Lower lobe of right lung (tissue), 2 donors: ENCODE measurements around the gene CMTM4. TPM values are rescaled to one million over a fixed set of nuclear protein-coding genes. Genes with fewer than 3 reads are reported as not detected.

Experiments used
- ATAC-seq, 2 donors: fragments of 200-7000 bp; cut with Tn5 transposase; one replicate each; pipeline ENCODE4 v1.9.1; 2020 to 2022; ENCODE audit warnings: mild to moderate bottlenecking in 2 of 2, moderate library complexity in 2 of 2
- DNase-seq: peaks from one replicate; pipeline ENCODE4 v3.0.0-alpha.2; 2020
- H3K27ac ChIP-seq: fragments of 200-600 bp; one replicate; pipeline ENCODE4 v1.8.0; 2022
- H3K27me3 ChIP-seq: fragments of 200-600 bp; one replicate; pipeline ENCODE4 v1.8.0; 2022; ENCODE audit warnings: low read depth
- H3K36me3 ChIP-seq: fragments of 200-600 bp; one replicate; pipeline ENCODE4 v1.8.0; 2022; ENCODE audit warnings: mild to moderate bottlenecking
- H3K4me1 ChIP-seq: fragments of 200-600 bp; one replicate; pipeline ENCODE4 v1.8.0; 2022
- H3K4me3 ChIP-seq: fragments of 200-600 bp; one replicate; pipeline ENCODE4 v1.8.0; 2022; ENCODE audit warnings: mild to moderate bottlenecking
- H3K9me3 ChIP-seq: fragments of 200-600 bp; one replicate; pipeline ENCODE4 v1.8.0; 2022
- intact Hi-C: fragments of 100-400 bp; cut with DNase I; formaldehyde crosslinking; loops from one replicate; pipeline ENCODE4 v1.11.0; 2022
- total RNA-seq: library from RNA; stranded (reverse); fragmentation: NEBNext Ultra II Directional; extraction: Animal tissue kit (Norgen Biotek cat#: 25700); gene quantifications from one replicate; pipeline ENCODE4 v1.2.1, GENCODE V29; 2021
- TF ChIP-seq, protein P1 (sequence below): fragments of 200-600 bp; IDR thresholded peaks from one replicate; pipeline ENCODE4 v1.8.0; 2022; ENCODE audit warnings: antibody characterized with exemption, mild to moderate bottlenecking
- donor health status: DM: no; HTN: yes; CAD: no; lungs with severe emphysema.

The CMTM4 gene
- total RNA-seq, 1 donor from 2014 or later = 52.5 TPM

DNA sequence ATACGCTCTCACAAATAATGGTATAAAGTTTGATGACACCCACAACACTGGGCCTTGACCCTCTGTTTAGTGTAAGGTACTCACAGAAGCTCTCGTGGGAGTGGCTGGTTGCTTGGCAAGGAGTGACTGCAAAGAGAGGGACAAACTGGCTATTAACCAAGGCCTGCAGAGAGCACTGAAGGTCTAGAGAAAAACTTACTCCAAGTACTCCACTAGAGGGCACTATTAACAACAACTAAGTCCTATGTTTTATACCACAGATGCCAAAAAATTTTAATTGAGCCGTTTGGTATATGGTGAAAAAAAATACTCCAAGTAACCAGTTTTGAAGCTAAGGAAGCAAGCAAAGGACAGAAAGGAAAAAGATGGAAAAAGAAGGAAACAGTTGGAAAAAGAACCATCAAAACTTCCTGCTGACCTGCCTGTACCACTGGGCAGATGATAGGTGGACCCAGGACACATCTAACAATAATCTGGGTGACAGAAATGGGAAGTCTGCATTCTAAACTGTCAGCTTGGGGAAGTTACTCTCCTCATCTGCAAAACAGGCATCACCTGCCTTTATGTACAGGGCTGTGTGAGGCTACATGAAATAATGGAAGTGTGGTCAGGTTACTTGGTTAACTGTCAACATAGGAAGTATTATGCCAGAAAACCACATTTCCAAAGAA, 31.7 kb upstream of the CMTM4 start:
- ATAC-seq (peak; percentile 86 to 87), DNase-seq (no peak)
- Histone ChIP-seq H3K9me3 (no peaks in the 10 kb centered on the region), H3K36me3 (peaks cover 96% of the 10 kb centered on the region), H3K27ac (no peak overlapping the region), H3K4me3 (no peak overlapping the region), H3K27me3 (no peaks in the 10 kb centered on the region), H3K4me1 (peaks cover 6% of the 10 kb centered on the region)
- TF ChIP-seq, protein P1, sequence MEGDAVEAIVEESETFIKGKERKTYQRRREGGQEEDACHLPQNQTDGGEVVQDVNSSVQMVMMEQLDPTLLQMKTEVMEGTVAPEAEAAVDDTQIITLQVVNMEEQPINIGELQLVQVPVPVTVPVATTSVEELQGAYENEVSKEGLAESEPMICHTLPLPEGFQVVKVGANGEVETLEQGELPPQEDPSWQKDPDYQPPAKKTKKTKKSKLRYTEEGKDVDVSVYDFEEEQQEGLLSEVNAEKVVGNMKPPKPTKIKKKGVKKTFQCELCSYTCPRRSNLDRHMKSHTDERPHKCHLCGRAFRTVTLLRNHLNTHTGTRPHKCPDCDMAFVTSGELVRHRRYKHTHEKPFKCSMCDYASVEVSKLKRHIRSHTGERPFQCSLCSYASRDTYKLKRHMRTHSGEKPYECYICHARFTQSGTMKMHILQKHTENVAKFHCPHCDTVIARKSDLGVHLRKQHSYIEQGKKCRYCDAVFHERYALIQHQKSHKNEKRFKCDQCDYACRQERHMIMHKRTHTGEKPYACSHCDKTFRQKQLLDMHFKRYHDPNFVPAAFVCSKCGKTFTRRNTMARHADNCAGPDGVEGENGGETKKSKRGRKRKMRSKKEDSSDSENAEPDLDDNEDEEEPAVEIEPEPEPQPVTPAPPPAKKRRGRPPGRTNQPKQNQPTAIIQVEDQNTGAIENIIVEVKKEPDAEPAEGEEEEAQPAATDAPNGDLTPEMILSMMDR = peak; percentile 63
- intact Hi-C loops = no loop called here

DNA sequence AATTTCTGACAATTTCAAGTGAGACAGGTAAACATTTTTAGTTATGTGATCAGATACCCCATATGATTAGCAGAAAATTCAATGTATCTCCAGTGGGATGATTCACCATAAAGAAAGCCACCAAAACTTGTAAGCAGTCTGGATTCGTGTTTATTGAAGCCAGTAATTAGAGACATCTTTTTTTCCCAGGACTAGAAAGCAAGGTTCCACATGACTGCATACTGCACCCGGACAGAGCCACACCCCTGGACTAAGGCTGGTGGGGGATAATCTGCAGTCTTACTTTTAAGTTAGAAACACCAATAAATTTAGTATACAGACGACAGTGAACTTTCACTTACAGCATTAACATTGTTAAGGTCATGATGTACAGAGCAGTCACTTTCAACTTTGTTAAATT, 24.2 kb upstream of the CMTM4 start:
- ATAC-seq = no peak
- no peak for DNase-seq
- intact Hi-C loops = no loop called here
- Histone ChIP-seq H3K27me3 (no peaks in the 10 kb centered on the region), H3K9me3 (no peaks in the 10 kb centered on the region), H3K4me3 (no peak overlapping the region), H3K4me1 (no peaks in the 10 kb centered on the region), H3K27ac (no peak overlapping the region), H3K36me3 (peaks cover 81% of the 10 kb centered on the region)
- TF ChIP-seq, protein P1 = no peak

DNA sequence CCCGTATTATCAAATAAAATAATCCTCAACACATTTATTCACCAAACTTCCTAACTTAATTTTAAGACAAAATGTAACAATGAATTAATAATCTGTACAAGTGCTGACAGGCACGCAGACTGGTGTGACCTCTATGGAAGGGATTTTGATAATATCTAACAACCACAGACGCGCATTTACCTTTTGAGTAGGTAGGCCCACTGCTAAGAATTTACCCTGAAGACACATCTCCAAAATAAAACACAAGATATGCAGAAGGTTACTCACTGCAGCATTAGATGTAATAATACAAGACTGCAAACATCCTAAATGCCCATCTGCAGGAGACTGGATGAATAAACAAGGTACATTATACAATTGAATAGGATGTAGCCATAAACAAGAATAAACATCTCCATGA, 22.7 kb upstream of the CMTM4 start:
- H3K4me1 ChIP-seq = no peaks in the 10 kb centered on the region
- intact Hi-C loops = no loop called here
- no peaks in the 10 kb centered on the region for H3K27me3 ChIP-seq
- peaks cover 66% of the 10 kb centered on the region for H3K36me3 ChIP-seq
- TF ChIP-seq, protein P1 = no peak
- no peak overlapping the region for H3K4me3 ChIP-seq
- ATAC-seq (no peak), DNase-seq (no peak)
- H3K9me3 ChIP-seq = no peaks in the 10 kb centered on the region
- no peak overlapping the region for H3K27ac ChIP-seq

DNA sequence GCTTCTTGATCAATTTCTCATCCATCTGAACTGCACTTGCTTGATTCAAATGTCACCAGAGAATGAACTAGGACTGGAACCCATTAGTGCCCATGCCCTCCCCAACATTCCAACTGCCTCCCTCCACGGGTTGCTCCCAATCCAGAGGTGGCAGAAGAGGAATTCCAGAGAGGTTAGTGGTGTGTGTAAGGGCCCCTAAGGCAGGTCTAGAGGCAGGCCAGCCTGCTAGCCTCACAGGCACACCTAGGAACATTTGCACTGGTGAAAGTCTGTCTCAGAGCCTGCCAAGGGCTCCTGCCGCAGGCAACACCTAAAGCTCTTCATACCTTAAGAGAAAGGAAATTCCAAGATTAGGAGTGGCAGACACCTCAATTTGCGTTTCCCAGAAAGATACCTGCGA, 21.2 kb upstream of the CMTM4 start:
- TF ChIP-seq, protein P1 = no peak
- DNase-seq = no peak

DNA sequence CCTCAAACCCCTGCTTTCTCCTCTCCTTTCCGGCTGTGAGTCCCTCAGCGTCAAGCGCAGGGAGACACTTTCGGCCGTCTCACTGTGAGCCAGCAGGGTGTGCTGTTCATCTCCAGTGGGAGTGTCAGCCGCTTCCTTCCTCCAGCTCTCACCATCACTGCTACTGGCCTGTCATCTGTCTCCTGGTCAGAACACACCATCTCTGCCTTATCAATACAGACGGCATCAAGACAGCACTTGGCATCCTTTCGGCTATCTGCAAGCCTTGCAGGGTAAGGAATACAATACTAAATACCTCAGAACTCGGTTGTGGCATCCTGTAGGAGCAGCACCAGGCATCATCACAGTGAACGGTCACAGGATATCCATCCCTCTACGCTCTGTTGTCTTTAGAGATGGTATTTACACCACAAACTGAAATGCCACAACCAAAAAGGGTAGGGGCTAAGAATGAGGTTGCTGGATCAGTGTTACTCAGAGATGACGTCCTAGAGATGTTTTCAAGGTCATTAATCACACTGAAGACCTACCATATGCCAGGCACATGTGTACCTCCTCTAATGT, 20.7 kb upstream of the CMTM4 start:
- TF ChIP-seq, protein P1 = peak; percentile 55
- H3K36me3 ChIP-seq = peaks cover 46% of the 10 kb centered on the region
- H3K9me3 ChIP-seq = no peaks in the 10 kb centered on the region
- H3K27ac ChIP-seq = no peak overlapping the region
- DNase-seq (no peak), ATAC-seq (peak; percentile 67 to 68)
- H3K4me1 ChIP-seq = no peaks in the 10 kb centered on the region
- intact Hi-C loops = no loop called here
- H3K27me3 ChIP-seq = no peaks in the 10 kb centered on the region
- H3K4me3 ChIP-seq = no peak overlapping the region

More for the DNA sequence above, 21.2 kb upstream of the CMTM4 start:
- Histone ChIP-seq H3K27ac (peak overlapping the region; percentile 42), H3K4me3 (no peak overlapping the region), H3K9me3 (no peaks in the 10 kb centered on the region), H3K27me3 (no peaks in the 10 kb centered on the region), H3K36me3 (peaks cover 51% of the 10 kb centered on the region), H3K4me1 (no peaks in the 10 kb centered on the region)
- intact Hi-C loops = no loop called here
- peak; percentile 84 to 89 for ATAC-seq
